NOMO-1 (cell line): Measurements from ENCODE around the gene SACS.

Experiments used
- DNase-seq, 2 experiments: peaks; one replicate each; lab custom pipeline; 2025; ENCODE audit not compliant: unreplicated experiment in 2 of 2; lab: John Stamatoyannopoulos, UW

The SACS gene

GRCh38 chr13:23433171-23434153, at the start of gene SACS:
Gene SACS (minus strand): TSS chr13:23433702. CDS start chr13:23411239, 22,463 bp downstream.
- DNase-seq = peak in 1 of 2 experiments; percentile 10

GRCh38 chr13:23480324-23480723, 46.8 kb upstream of the SACS start:
- DNase-seq = no peak

- DNase-seq = no peak
Measured at GRCh38 chr13:23477101-23477500, 43.6 kb upstream of the SACS start.

- no peak for DNase-seq
Measured at GRCh38 chr13:23473221-23473620, 39.7 kb upstream of the SACS start.

- no peak for DNase-seq
Measured at GRCh38 chr13:23472189-23472588, 38.7 kb upstream of the SACS start.

- DNase-seq = no peak
Measured at GRCh38 chr13:23470790-23471614, 37.5 kb upstream of the SACS start.

GRCh38 chr13:23469951-23470421, 36.5 kb upstream of the SACS start:
- DNase-seq = no peak

- no peak for DNase-seq
Measured at GRCh38 chr13:23468811-23469210, 35.3 kb upstream of the SACS start.

- DNase-seq = no peak
Measured at GRCh38 chr13:23467932-23468278, 34.4 kb upstream of the SACS start.

- no peak for DNase-seq
Measured at GRCh38 chr13:23467048-23467931, 33.8 kb upstream of the SACS start.

- DNase-seq = peak; percentile 68 to 74
Measured at GRCh38 chr13:23466144-23467002, 32.9 kb upstream of the SACS start.

- DNase-seq = no peak
Measured at GRCh38 chr13:23463661-23464060, 30.2 kb upstream of the SACS start.

GRCh38 chr13:23462815-23463559, 29.5 kb upstream of the SACS start:
- DNase-seq = peak in 1 of 2 experiments; percentile 9

- no peak for DNase-seq
Measured at GRCh38 chr13:23461544-23461943, 28.0 kb upstream of the SACS start.

- no peak for DNase-seq
Measured at GRCh38 chr13:23460921-23461320, 27.4 kb upstream of the SACS start.

- peak; percentile 68 to 97 for DNase-seq
Measured at GRCh38 chr13:23460309-23460708, 26.8 kb upstream of the SACS start.

- DNase-seq = no peak
Measured at GRCh38 chr13:23458989-23459388, 25.5 kb upstream of the SACS start.

GRCh38 chr13:23456437-23457210, 23.1 kb upstream of the SACS start:
- DNase-seq = no peak
